HEK293T (cell line): Measurements from ENCODE around the gene BANK1.

Source experiments
- CTCF ChIA-PET: fragments of 350-600 bp; formaldehyde crosslinking; extraction: SDS; loops from one replicate; lab custom pipeline; 2021; ENCODE audit warnings: antibody characterized with exemption, inconsistent platforms; lab: Yijun Ruan, JAX
- POLR2A ChIA-PET: fragments of 350-600 bp; formaldehyde crosslinking; extraction: SDS; loops from one replicate; lab custom pipeline; 2020; ENCODE audit warnings: antibody characterized with exemption, inconsistent platforms; lab: Yijun Ruan, JAX
- DNase-seq: peaks from one replicate; pipeline ENCODE4 v3.0.0; 2012; ENCODE audit warnings: mixed read lengths; ENCODE audit errors: extremely low spot score
- ARNT ChIP-seq: fragments of 450-650 bp; IDR thresholded peaks from 2 replicates; pipeline ENCODE4 v1.6.1; 2017; ENCODE audit warnings: mild to moderate bottlenecking
- BHLHE40 ChIP-seq: fragments of 450-650 bp; IDR thresholded peaks from 2 replicates; pipeline ENCODE4 v1.6.1; 2016; ENCODE audit warnings: mild to moderate bottlenecking, moderate library complexity, borderline replicate concordance
- CTBP1 ChIP-seq: fragments of 450-650 bp; IDR thresholded peaks from 2 replicates; pipeline ENCODE4 v1.6.1; 2016; ENCODE audit warnings: borderline replicate concordance
- ELF4 ChIP-seq: fragments of 450-650 bp; IDR thresholded peaks from 2 replicates; pipeline ENCODE4 v1.6.1; 2017; ENCODE audit warnings: antibody characterized with exemption
- FOXA1 ChIP-seq: fragments of 450-650 bp; IDR thresholded peaks from 2 replicates; pipeline ENCODE4 v1.6.1; 2016; ENCODE audit warnings: mild to moderate bottlenecking
- FOXK2 ChIP-seq: fragments of 450-650 bp; IDR thresholded peaks from 2 replicates; pipeline ENCODE4 v1.6.1; 2016; ENCODE audit warnings: mild to moderate bottlenecking
- FOXM1 ChIP-seq: fragments of 450-650 bp; IDR thresholded peaks from 2 replicates; pipeline ENCODE4 v1.6.1; 2017; ENCODE audit warnings: mild to moderate bottlenecking, borderline replicate concordance
- HDGF ChIP-seq: fragments of 450-650 bp; IDR thresholded peaks from 2 replicates; pipeline ENCODE4 v1.6.1; 2017; ENCODE audit warnings: antibody characterized with exemption, borderline replicate concordance
- L3MBTL2 ChIP-seq: fragments of 450-650 bp; conservative IDR thresholded peaks from 2 replicates; pipeline ENCODE4 v1.6.1; 2016; ENCODE audit warnings: mild to moderate bottlenecking
- LEF1 ChIP-seq: fragments of 450-650 bp; IDR thresholded peaks from 2 replicates; pipeline ENCODE4 v1.6.1; 2017; ENCODE audit warnings: mild to moderate bottlenecking, borderline replicate concordance
- NFRKB ChIP-seq: fragments of 450-650 bp; IDR thresholded peaks from 2 replicates; pipeline ENCODE4 v1.6.1; 2016; ENCODE audit warnings: mild to moderate bottlenecking, moderate library complexity
- PKNOX1 ChIP-seq: fragments of 450-650 bp; IDR thresholded peaks from 2 replicates; pipeline ENCODE4 v1.6.1; 2016
- SP1 ChIP-seq: fragments of 450-650 bp; IDR thresholded peaks from 2 replicates; pipeline ENCODE4 v1.6.1; 2017
- SUZ12 ChIP-seq: fragments of 450-650 bp; IDR thresholded peaks from 2 replicates; pipeline ENCODE4 v1.6.1; 2016; ENCODE audit warnings: mild to moderate bottlenecking
- TARDBP ChIP-seq: fragments of 450-650 bp; IDR thresholded peaks from 2 replicates; pipeline ENCODE4 v1.6.1; 2016
- ZNF384 ChIP-seq: fragments of 450-650 bp; IDR thresholded peaks from 2 replicates; pipeline ENCODE4 v1.6.1; 2016

Gene BANK1

DNA sequence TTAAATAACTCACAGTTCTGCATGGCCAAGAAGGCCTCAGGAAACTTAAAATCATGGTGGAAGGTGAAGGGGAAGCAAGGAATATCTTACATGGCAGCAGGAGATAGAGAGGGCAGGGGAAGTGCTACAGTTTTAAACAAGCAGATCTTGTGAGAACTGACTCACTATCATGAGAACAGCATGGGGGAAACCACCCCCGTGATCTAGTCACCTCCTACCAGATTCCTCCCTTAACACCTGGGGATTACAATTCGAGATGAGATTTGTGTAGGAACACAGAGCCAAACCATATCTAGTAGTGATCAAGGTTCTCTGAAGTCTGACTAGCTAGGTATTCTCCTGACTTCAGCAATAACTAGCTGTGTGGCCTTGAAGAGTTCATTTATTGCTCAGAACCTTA lies 56.0 kb downstream of the BANK1 start:
- POLR2A ChIA-PET: no interaction called here
- DNase-seq: no peak
- no peak for TF ChIP-seq ZNF384
- TF ChIP-seq FOXA1: no peak
- TF ChIP-seq ARNT: no peak
- no peak for TF ChIP-seq CTBP1
- TF ChIP-seq NFRKB: no peak
- no peak for TF ChIP-seq LEF1
- no peak for TF ChIP-seq SUZ12
- no peak for TF ChIP-seq FOXM1
- no peak for TF ChIP-seq SP1
- TF ChIP-seq PKNOX1: no peak
- no peak for TF ChIP-seq HDGF
- TF ChIP-seq L3MBTL2: no peak
- TF ChIP-seq BHLHE40: no peak
- no peak for TF ChIP-seq TARDBP
- TF ChIP-seq FOXK2: no peak
- CTCF ChIA-PET: no interaction called here

- CTCF ChIA-PET: interaction anchor here (0.7 kb wide), 1 partner anchor 120 kb away, joined by 3 read pairs; no protein-coding TSS in a partner anchor
- POLR2A ChIA-PET: no interaction called here
- no peak for DNase-seq
- TF ChIP-seq CTBP1 (no peak), SP1 (no peak), ZNF384 (no peak), BHLHE40 (no peak), PKNOX1 (no peak), L3MBTL2 (no peak), FOXA1 (no peak), HDGF (no peak), SUZ12 (no peak), LEF1 (no peak), FOXM1 (no peak), ELF4 (no peak), ARNT (no peak), FOXK2 (no peak), TARDBP (no peak), NFRKB (no peak)
These were observed 60.2 kb downstream of the BANK1 start for GRCh38 chr4:101850698-101851097.

GRCh38 chr4:101851672-101852071 lies 61.1 kb downstream of the BANK1 start:
- TF ChIP-seq NFRKB: no peak
- no peak for TF ChIP-seq CTBP1
- TF ChIP-seq LEF1: no peak
- TF ChIP-seq HDGF: no peak
- no peak for TF ChIP-seq BHLHE40
- no peak for TF ChIP-seq FOXK2
- no peak for TF ChIP-seq ZNF384
- no peak for TF ChIP-seq ELF4
- TF ChIP-seq L3MBTL2: no peak
- no peak for TF ChIP-seq ARNT
- no peak for TF ChIP-seq PKNOX1
- DNase-seq: no peak
- CTCF ChIA-PET: no interaction called here
- POLR2A ChIA-PET: no interaction called here

GRCh38 chr4:101853028-101853427 lies 62.5 kb downstream of the BANK1 start:
- ChIA-PET POLR2A (no interaction called here), CTCF (no interaction called here)
- TF ChIP-seq NFRKB (no peak), SP1 (no peak), HDGF (no peak)
- DNase-seq: no peak

DNA sequence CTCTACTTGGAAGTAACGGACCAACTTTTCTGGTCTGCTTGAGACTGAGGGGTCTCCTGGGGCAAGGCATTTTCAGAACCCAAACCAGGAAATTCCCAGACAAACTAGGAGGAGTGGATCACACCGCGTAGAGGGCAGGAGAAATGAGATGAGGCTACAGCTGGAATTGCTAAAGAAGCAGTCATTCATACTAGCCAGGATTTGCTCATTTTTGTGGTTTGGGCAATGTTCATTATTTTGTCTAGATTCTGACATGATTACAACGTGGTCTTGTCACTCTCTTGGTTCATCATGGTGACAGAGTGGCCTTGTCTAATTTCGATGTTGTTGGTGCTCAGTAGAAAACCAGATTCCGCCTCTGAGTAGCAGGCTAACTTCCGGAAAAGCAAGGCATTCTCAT lies 63.2 kb downstream of the BANK1 start:
- TF ChIP-seq SP1 (no peak), L3MBTL2 (no peak), FOXK2 (no peak), FOXM1 (no peak), HDGF (no peak), PKNOX1 (no peak), ARNT (no peak)
- ChIA-PET CTCF (no interaction called here), POLR2A (no interaction called here)
- no peak for DNase-seq

GRCh38 chr4:101855239-101855638 lies 64.7 kb downstream of the BANK1 start:
- no peak for DNase-seq
- CTCF ChIA-PET: no interaction called here
- no peak for TF ChIP-seq HDGF
- no peak for TF ChIP-seq L3MBTL2
- no peak for TF ChIP-seq ARNT
- no peak for TF ChIP-seq FOXA1
- no peak for TF ChIP-seq LEF1
- no peak for TF ChIP-seq CTBP1
- POLR2A ChIA-PET: no interaction called here
